Umbilical cord (tissue), 2 donors: Measurements from ENCODE around the gene PCGF6. TPM values are rescaled to one million over a fixed set of nuclear protein-coding genes. Genes with fewer than 3 reads are reported as not detected.
"Not testable (repeated sequence)": the region's sequence is repeated elsewhere in the genome, so short reads cannot be mapped to it uniquely, and the experiment has no call there.

ENCODE experiments used
- DNase-seq: peaks from one replicate; pipeline ENCODE4 v3.0.0-alpha.2; 2015; ENCODE audit warnings: low spot score
- total RNA-seq: library from RNA; depleted of rRNA; stranded (reverse); fragments of >200 nt; gene quantifications from one replicate; pipeline ENCODE4 v1.2.3, GENCODE V29; 2014; ENCODE audit warnings: low replicate concordance; ENCODE audit not compliant: insufficient read depth

The PCGF6 gene
- total RNA-seq = 11.1 TPM

DNA sequence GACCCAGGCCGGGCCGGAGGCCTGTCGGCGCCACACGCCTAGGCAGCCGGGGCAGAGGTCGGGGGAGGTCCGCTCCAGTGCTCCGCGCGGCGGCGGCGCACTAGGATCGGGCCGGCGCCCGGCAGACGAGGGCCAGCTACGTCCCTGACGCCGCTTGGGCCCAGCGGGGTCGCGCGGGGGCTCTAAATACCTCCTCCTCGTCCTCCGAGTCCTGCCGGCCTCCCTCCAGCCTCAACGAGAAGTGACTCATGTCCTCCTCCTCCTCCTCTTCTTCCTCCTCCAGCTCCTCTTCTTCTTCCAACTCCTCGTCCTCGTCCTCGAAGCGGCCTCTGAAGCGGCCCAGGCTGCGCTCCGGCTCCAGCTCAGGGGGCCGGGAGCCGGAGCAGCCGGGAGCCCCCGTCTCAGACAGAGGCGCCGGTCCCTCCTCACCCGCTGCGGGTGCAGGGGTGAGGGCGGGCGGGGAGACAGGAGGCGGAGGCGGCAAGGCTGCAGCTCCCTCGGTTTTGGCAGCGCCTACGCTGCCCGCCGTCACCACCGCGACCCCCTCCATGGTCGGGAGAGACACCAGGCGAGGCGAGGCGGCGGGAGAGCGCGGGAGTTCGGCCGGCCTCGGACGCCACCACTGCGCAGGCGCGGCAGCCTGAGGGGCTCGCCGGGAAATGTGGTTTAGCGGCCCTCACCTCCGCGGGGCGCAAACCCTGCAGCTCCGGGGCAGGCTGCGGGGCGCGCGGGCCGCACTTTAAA lies at the start of gene PCGF6:
PCGF6 (minus strand) TSS at position 624 of the 744 bp plus-strand sequence; CDS start at position 550, 74 bp downstream.
- DNase-seq = peak; percentile 90

GRCh38 chr10:103397191-103397825 lies 46.4 kb upstream of the PCGF6 start:
- DNase-seq = no peak

GRCh38 chr10:103396789-103397087 lies 45.8 kb upstream of the PCGF6 start:
- no peak for DNase-seq

DNA sequence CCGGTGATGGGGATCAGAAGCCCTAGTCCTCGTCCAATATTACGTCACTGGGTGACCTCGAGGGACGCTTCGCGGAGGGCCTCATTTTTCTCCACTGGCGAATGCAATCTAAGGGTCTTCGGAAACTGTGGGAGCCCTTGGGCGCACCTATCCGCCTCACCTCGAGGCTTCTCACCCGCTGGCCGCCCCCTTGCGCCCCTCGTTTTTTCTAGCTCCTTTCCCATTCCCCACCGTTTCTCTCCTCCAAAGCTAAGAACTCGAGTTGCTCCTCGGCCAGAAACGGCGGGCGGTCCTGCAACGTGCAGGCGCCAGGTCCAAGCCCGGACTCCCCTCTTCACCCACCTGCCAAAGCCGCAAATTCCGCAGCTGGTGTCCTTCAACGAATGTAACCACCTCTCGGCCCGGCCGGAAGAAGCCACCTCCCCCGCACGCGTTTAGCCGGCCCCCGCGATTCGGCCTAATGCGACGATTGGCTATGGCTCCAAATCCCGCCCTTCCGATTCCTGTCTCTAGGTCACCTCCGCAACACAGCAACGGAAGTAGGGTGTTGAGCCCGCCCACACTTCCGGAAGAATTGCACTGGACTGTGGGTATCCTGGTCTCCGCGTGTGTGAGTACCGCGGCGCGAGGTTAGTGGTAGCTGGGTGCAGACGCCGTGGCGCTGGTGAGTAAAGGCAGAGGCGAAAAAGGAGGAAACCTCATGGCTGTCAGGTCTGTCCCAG lies 45.3 kb upstream of the PCGF6 start, which contains the start of the genes ATP5MK and PDCD11:
ATP5MK (minus strand) TSS at position 409 of the 722 bp plus-strand sequence. CDS start 4,018 bp downstream, outside the sequence.
PDCD11 (plus strand) TSS at position 560 of the 722 bp plus-strand sequence. CDS start 1,801 bp downstream, outside the sequence.
- peak; percentile 99 for DNase-seq

- peak; percentile 4 for DNase-seq
Observed at GRCh38 chr10:103395754-103396066, 44.8 kb upstream of the PCGF6 start.

DNA sequence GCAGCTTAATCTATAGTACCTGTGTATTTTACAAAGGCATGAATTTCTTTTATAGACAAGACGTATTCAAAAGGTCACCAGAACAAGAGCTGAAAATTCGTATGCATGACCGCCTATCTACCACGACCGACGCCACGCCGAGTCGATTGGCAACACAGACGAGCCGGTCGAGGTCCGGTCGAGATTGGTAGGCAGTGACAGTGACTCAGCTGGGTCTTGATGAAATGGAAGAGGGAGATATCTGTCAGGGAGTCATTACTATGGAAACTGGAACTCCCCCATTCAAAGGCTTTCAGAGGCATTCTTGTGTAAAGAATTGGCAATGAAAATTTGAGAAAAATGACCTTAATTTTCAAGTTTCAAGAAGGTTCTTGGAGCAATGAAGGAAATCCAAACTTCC lies 43.2 kb upstream of the PCGF6 start:
- no peak for DNase-seq

- DNase-seq = no peak
Observed at GRCh38 chr10:103382769-103383168, 31.8 kb upstream of the PCGF6 start.

DNA sequence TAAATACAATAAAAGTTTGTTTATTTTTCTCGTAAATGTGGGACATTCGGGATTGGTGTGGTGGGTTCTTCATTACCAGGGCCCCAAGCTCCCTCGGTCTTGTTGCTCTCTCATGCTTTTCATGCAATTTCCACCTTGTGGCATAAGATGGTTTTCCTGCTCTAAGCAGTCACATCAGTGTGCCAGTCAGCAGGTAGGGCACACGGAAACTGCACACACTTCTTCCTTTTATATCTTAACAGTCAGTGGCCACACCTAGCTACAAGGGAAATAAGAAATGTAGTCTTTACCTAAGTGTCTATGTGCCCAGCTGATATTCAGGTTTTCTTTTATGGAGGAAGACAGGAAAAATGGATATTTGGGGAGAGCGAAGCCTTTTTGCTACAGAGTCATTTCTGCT lies 23.3 kb upstream of the PCGF6 start:
- DNase-seq = no peak

GRCh38 chr10:103373544-103373943 lies 22.6 kb upstream of the PCGF6 start:
- no peak for DNase-seq

GRCh38 chr10:103367782-103368518 lies 17.0 kb upstream of the PCGF6 start, which contains the start of gene TAF5:
TAF5 (plus strand) TSS chr10:103367976; CDS start chr10:103367990, 14 bp downstream.
- peak; percentile 98 for DNase-seq

DNA sequence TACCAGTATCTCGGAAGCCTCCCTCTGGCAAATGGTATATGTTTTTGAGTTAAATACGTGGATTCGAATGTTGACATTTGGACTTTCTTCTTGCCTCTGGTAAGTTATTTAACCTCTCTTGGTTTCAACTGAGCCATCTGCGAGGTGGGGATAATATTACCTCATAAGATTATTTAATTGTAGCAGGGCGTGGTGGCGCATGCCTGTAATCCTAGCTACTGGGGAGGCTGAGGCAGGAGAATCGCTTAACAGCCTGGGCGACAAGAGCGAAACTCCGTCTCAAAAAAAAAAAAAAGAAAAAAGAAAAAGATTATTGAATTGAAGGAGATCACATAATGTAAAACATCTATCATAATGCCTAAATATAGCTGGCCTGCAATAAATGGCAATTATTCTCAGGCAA lies 16.4 kb upstream of the PCGF6 start:
- DNase-seq = no peak

- DNase-seq = not testable (repeated sequence)
Observed at GRCh38 chr10:103360791-103361190, 9.9 kb upstream of the PCGF6 start.

GRCh38 chr10:103359493-103359892 lies 8.6 kb upstream of the PCGF6 start:
- not testable (repeated sequence) for DNase-seq

GRCh38 chr10:103355906-103356599 lies 5.1 kb upstream of the PCGF6 start:
- no peak for DNase-seq

DNA sequence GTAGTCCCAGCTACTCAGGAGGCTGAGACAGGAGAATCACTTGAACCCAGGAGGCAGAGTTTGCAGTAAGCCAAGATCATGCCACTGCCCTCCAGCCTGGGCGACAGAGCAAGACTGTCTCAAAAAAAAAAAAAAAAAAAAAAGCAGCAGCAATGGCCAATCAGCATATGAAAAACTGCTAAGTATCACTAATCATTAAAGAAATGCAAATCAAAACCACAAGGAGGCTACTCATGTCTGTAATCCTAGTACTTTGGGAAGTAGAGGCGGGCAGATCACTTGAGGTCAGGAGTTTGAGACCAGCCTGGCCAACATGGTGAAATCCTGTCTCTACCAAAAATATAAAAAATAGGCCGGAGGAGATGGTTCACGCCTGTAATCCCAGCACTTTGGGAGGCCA lies 3.6 kb upstream of the PCGF6 start:
- not testable (repeated sequence) for DNase-seq

DNA sequence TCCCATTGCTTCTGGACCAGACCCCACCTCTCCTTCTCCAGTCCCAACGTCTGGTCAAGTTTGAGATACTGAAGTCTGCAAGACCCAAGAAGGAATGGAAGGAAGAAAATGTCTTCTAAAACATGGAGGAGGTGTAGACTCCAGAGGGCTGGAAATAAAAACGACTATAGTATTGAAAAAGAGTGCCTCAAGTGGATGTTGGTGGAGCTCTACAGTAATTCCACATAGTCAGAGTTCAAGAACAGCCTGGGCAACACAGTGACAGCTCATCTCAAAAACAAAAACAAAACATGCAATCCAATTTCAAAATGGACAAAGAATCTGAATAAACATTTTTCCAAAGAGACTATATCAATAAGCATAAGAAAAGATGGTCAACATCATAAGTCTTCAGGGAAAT lies 2.3 kb upstream of the PCGF6 start:
- DNase-seq = no peak

DNA sequence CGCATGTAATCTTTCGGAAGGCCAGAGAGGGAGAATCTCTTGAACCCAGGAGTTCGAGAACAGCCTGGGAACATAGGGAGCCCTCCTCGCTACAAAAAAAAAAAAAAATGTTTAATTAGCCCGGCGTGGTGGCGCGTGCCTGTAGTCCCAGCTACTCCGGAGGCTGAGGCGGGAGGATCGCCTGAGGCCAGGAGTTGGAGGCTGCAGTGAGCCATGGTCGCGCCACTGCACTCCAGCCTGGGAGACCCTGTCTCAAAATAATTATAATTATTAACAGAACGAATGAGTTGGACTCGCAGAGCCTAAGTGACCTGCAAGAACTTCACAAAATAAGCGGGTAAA lies 794 bp downstream of the PCGF6 start:
- no peak for DNase-seq

DNA sequence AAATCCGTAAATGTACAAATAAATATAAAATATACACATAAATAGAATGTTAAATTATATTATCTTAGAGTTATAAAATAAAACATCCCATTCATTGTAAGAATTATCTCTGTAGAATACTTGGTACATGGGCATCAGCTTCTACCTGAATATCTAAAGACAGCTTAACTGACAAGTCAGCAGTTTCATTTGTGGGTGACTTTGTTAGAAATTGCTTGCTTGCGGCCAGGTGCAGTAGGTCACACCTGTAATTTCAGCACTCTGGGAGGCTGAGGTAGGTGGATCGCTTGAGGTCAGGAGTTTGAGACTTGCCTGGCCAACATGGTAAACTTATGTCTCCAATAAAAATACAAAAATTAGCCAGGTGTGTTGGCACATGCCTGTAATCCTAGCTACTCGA lies 14.6 kb downstream of the PCGF6 start:
- no peak for DNase-seq

DNA sequence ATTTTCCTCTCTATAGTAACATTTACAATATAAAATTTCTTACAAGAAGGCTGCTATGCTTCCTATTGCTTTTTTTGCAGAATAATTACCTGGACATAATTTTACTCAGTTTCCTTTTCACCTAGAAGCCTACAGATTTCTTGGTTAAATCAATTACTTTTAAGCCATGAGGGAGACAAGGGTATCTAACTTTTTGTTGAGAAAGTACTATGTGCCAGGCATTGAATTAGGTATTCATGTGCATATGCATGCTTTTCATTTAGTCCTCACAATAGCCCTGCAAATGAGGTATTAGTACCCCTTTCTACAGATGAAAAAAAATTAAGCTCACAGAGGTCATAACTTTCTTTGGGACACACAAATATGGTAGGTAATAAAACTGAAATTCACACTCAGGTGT lies 16.4 kb downstream of the PCGF6 start:
- DNase-seq = no peak

GRCh38 chr10:103333934-103334520 lies 16.9 kb downstream of the PCGF6 start:
- DNase-seq = peak; percentile 23

DNA sequence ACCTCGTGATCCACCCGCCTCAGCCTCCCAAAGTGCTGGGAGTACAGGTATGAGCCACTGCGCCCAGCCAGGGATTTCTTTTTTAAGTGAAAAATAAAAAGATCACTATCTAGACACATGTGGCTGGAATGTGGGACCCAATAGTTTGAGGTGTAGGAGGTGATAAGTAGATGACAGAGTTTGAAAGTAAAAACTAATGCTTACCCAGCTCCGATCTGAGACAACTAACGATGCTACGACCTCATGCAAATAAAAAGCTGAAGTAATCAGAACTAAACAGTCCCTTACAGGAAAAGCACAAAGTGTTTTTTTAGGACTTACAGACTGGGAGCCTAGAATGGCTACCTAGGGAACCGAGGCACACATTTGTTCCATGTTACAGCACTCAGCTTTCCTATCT lies 23.0 kb downstream of the PCGF6 start:
- DNase-seq = no peak
